COLO829 (cell line): ENCODE measurements around the gene ZNF598.
"Not testable (repeated sequence)": the region's sequence is repeated elsewhere in the genome, so short reads cannot be mapped to it uniquely, and the experiment has no call there.

Experiments used
- DNase-seq: peaks from one replicate; pipeline ENCODE4 v3.0.0; 2012; ENCODE audit warnings: low spot score

The ZNF598 gene

DNA sequence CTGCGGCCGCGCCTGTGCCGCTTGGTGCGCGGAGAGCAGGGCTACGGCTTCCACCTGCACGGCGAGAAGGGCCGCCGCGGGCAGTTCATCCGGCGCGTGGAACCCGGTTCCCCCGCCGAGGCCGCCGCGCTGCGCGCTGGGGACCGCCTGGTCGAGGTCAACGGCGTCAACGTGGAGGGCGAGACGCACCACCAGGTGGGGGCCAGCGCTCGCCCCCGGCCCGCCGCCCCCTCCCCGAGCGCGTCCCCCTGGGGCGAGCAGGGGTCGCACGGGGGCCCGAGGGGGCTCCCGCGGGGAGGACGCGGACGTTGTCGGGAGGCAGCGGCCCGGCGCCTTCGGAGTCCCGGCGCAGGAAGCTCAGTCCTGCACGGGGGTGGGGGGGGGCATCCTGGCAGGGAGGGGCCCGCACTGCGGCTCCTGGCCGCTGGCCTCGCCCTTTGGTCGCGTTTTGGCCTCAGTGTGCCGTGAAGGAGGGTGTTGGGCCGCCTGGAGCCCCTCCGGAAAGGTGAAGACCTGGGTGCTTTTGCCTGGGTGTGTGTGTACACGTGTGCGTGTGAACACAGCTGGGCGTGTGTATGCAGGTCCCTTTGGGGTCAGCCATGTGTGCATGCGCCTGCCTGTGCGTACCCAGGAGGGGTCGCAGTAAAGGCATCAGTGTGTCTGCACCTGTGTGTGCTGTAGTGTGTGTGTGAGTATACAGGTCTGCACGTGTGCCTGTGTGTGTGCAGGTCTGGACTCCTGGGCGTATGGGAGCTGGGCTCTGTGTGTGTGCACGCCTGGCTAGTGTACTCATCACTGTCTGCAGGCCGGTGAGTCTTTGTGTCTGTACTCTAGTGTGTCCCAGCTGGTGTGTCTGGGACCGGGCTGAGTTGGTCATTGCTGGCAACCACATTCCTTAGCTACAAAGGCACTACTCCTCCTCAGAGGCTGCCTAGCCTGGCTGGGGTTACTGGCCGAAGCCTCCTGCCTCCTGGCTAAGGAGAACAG, 17.7 kb upstream of the ZNF598 start:
- no peak for DNase-seq

DNA sequence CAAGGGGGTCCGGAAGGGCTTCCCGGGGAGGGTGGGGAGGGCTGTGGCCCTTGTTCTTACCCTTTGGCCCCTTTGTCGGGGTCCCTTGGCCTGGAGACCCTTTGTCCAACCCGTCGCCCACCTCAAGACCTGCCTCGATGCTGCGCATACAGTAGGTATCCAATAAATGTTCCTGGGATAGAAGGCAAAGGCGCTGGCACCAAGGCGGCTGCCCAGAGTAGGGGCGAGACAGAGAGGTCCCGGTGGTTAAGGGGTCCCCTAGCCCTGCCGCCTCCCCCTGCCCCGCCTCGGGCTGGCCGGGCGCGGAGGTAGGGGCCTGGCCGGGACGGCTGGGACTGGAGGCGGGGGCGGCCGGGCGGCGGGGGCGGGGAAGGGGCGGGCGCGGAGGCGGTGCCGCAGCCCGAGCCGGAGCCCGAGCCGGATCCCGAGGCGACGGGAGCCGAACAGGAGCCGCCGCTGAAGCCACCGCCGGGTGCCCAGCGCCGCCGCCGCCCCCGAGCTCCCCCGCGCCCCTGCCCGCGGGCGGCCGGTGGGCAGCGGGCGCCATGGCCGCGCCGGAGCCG, 16.9 kb upstream of the ZNF598 start, which contains the start of gene NHERF2:
Gene NHERF2, plus strand, starts transcription at position 442 of the 563 bp plus-strand sequence. Its CDS starts 104 bp downstream, at position 546.
- no peak for DNase-seq

DNA sequence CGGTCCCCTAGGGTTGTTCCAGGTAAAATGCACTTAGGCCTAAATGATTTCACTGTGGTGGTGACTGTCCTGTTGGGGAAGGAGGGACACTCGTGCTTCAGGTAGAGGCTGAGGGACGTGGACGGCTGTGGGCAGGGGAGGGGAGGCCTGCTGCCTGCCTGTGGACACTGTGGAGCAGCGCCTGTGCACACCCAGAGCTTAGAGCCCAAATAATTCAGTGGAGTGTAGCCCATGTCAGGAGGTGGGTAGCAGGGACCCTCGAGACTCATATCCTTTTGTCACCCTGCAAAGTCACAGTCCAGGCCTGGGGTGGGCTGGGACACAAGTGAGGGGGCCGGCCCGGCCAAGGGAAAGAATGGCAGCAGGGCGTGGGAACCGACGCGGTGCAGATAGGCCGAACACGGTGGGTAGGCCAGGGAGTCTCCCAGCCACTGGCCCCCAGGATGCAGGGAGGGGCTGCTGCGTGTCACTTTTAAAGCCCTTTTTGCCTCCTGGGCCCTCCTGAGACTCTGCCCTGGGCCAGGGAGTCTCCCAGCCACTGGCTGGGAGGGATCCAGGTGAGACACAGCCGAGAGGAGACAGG, 16.3 kb upstream of the ZNF598 start:
- no peak for DNase-seq

- no peak for DNase-seq
Observed at GRCh38 chr16:2025251-2025650, 15.6 kb upstream of the ZNF598 start.

GRCh38 chr16:2024032-2024420, 14.4 kb upstream of the ZNF598 start:
- no peak for DNase-seq

DNA sequence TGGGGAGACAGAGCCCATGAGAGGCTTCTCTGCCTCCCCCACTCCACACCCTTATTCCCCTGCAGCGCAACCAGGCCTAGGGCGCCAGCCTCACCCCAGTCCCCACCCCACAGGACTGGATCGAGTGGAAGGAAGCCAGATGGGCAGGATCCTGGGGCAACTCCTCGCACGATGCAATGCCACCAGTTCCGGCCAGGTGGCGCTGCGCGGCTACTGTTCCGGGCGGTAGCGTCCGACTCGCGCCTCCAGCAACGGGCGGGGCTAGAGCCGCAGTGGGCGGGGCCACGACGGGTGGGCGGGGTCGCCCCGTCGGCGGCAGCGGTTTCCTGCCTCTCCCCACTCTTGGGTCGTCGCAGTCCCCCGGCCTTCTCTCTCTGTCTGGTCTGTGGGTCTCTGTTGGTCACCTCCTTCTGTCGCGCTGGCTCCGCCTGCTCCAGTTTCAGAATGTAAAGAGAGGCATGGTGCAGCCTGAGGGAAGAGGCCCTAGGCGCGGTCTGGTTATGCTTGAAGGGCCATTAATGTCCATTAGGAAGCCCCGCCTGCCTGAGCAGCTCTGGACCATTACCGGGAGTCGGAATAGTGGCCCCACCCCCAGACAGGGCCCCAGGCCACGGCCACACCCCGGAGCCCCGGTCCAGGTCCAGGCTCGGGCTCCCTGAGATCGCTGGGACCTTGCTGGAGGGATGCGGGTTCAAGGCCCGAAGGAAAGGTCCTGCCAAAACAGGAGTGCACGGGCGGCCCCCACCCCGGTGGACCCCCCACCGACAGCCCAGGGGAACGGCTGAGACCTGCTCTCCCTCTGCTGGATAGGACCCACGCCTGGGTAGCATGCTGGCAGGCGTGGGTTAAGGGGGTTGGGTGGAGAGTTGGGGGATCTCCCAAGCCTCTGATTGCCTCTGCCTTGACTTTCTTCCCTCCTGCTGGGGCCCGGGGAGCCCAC, 13.7 kb upstream of the ZNF598 start:
- DNase-seq = peak; percentile 95

DNA sequence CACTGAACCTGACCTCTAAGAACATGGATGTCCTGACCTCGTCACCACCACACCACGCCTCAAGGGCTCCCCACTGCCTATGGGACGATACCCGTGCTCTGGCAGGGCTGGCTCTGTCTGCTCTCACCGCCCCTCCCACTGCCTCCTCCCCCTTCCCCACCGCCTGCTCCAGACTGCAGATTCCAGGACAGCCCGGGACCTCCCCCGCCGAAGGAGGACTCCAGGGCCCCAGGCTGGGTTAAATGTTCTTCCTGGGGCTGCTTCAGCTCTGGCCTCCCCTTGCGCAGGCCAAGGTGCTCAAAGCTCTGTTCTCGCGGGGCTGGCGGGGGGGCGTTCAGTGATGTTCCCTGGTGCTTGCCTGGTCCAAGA, 13.1 kb upstream of the ZNF598 start:
- peak; percentile 36 for DNase-seq

GRCh38 chr16:2019921-2020831, 10.6 kb upstream of the ZNF598 start:
- no peak for DNase-seq

DNA sequence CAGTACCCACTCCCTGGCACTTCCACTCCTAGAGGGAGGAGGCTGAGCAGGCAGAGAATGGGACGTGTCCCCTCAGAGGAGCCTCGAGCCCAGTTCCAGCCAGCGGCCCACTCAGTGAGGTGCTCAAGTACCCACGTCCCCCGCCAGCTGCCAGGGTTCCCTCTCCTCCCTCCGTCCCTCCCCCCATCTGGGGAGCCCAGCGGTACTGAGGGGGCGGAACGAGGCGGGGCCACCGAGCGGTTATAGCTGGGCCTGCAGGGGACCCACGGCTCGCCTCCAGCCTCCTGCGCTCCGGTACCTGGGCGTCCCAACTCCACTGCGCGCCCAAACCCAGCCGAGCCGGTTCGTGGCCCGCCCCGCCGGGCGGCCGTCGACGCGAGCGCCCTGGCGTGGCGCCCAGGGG, 9.9 kb upstream of the ZNF598 start, which contains the start of gene NPW:
Gene NPW, plus strand, starts transcription at position 268 of the 403 bp plus-strand sequence.
- DNase-seq = no peak

- DNase-seq = no peak
Observed at GRCh38 chr16:2016407-2016922, 6.8 kb upstream of the ZNF598 start.

DNA sequence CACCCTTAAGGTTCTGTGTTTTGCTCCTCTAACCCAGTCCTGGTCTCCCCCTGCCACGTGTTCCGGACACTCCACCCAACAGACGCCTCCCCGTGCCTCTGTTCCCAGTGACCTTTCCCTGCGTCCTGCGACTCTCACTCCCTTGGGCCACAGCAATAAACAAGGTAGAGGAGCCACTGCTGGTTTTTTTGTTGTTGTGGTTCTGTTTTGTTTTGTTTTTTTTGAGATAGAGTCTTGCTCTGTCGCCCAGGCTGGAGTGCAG, 6.3 kb upstream of the ZNF598 start:
- DNase-seq = no peak

- DNase-seq = no peak
Observed at GRCh38 chr16:2015117-2015946, 5.7 kb upstream of the ZNF598 start.

DNA sequence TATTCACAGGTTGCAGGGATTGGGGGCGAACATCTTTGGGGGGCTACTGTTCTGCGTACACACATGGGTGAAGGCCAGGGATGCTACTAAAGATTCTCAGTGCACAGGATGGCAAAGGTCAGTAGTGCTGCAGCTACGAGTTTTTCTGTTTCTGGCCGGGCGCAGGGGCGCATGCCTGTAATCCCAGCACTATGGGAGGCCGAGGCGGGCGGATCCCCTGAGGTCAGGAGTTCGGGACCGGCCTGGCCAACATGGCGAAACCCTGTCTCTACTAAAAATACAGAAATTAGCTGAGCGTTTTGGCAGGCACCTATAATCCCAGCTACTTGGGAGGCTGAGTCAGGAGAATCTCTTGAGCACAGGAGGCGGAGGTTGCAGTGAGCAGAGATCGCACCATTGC, 3.9 kb upstream of the ZNF598 start:
- no peak for DNase-seq

DNA sequence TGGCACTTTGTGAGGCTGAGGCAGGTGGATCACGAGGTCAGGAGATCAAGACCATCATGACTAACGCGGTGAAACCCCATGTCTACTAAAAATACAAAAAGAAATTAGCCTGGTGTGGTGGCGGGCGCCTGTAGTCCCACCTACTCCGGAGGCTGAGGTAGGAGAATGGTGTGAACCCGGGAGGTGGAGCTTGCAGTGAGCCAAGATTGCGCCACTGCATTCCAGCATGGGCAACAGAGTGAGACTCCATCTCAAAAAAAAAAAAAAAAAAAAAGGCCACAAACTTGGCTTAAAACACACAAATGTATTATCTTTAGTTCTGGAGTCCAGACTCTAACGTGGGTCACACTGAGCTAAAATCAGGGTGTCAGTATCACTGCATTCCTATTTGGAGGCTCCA, 2.1 kb upstream of the ZNF598 start:
- DNase-seq = not testable (repeated sequence)

- DNase-seq = no peak
Observed at GRCh38 chr16:2009164-2009711, 383 bp downstream of the ZNF598 start.

DNA sequence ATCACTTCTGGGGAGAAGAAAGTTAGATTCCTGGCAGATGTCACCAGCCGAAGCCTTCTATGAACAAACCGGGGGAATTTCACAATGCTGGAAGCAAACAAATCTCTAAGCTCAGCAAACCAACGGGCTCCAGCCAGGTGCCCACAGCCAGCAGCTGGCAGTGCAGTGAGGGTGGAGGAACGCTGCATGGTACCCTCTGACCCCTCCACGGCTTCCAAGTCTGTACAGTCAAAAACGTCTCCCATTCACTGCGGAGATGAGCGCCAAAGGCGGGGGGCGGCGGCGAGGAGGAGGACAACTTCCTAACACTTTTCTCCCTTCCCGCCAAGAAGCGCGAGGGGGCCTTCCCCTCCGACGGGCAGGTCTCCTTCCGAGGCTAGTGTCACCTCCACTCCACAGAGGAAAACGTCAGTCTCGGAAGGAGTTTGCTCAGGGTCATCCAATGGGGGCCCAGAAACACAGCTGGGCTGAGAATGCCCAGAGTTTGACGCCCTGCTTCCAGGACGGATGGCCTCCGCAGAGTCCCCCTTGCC, 924 bp downstream of the ZNF598 start:
- no peak for DNase-seq

- no peak for DNase-seq
Observed at GRCh38 chr16:2008009-2008526, 1.6 kb downstream of the ZNF598 start.

GRCh38 chr16:2007081-2007836, 2.4 kb downstream of the ZNF598 start:
- DNase-seq = no peak
